Kidney (tissue), 14 donors: Measurements from ENCODE around the gene WAPL. TPM values are rescaled to one million over a fixed set of nuclear protein-coding genes. Genes with fewer than 3 reads are reported as not detected.

Experiments
- DNase-seq, 5 donors: peaks; one replicate each; pipeline ENCODE4 v3.0.0-alpha.2; 2013 to 2020
- FAIRE-seq: peaks from 2 replicates; lab custom pipeline; 2012; peaks lifted over from hg19 to GRCh38; lab: Jason Lieb, UNC
- H3K27ac ChIP-seq, 2 donors: one replicate each; pipeline ENCODE4 v1.7.0; 2013; ENCODE audit warnings: low read depth in 2 of 2, low read length in 2 of 2, inconsistent platforms in 1 of 2
- H3K27me3 ChIP-seq: one replicate; pipeline ENCODE4 v1.7.1; 2013; ENCODE audit warnings: low read length, inconsistent platforms; ENCODE audit not compliant: control insufficient read depth, insufficient read depth
- H3K36me3 ChIP-seq, 3 donors: one replicate each; pipeline versions ENCODE4 v1.7.0 to v1.7.1; 2013; ENCODE audit warnings: low read length in 3 of 3, control low read depth in 1 of 3, inconsistent platforms in 1 of 3; ENCODE audit not compliant: insufficient read depth in 3 of 3, control insufficient read depth in 2 of 3
- H3K4me1 ChIP-seq, 3 donors: one replicate each; pipeline versions ENCODE4 v1.7.0 to v1.7.1; 2013; ENCODE audit warnings: low read length in 3 of 3, inconsistent platforms in 1 of 3, low read depth in 1 of 3; ENCODE audit not compliant: control insufficient read depth in 2 of 3, insufficient read depth in 2 of 3
- H3K4me3 ChIP-seq, 3 donors: one replicate each; pipeline versions ENCODE4 v1.7.0 to v1.8.1; 2013; ENCODE audit warnings: low read length in 3 of 3, control low read depth in 1 of 3, inconsistent platforms in 1 of 3
- H3K9ac ChIP-seq, 3 donors: one replicate each; pipeline versions ENCODE4 v1.7.0 to v1.7.1; 2013; ENCODE audit warnings: low read length in 3 of 3, control low read depth in 1 of 3, inconsistent platforms in 1 of 3
- H3K9me3 ChIP-seq, 3 donors: one replicate each; pipeline versions ENCODE4 v1.7.0 to v1.7.1; 2013; ENCODE audit warnings: low read length in 3 of 3, control low read depth in 1 of 3, inconsistent platforms in 1 of 3; ENCODE audit not compliant: control insufficient read depth in 2 of 3, insufficient read depth in 1 of 3
- CTCF ChIP-seq: IDR thresholded peaks from 3 replicates; pipeline ENCODE4 v1.5.1; 2012; ENCODE audit warnings: mild to moderate bottlenecking, moderate library complexity, borderline replicate concordance; ENCODE audit not compliant: insufficient read depth; ENCODE audit errors: extremely low read depth
- intact Hi-C: fragments of 100-400 bp; cut with DNase I; formaldehyde crosslinking; loops from one replicate; pipeline ENCODE4 v1.11.1; 2022
- polyA plus RNA-seq: library from polyadenylated mRNA; stranded (reverse); fragments of 350-450 nt; fragmentation: Illumina TruSeq; extraction: RNeasy Lipid Tissue Mini Kit (QIAGEN cat#74804); gene quantifications from one replicate; pipeline ENCODE4 v1.2.3, GENCODE V29; 2014; ENCODE audit warnings: low read depth, low replicate concordance; ENCODE audit not compliant: insufficient read depth
- total RNA-seq: library from RNA; stranded (reverse); fragmentation: NEBNext Ultra II Directional; extraction: Animal tissue kit (Norgen Biotek cat#: 25700); gene quantifications from one replicate; pipeline ENCODE4 v1.2.1, GENCODE V29; 2021
- donor health status: control.
- donor health status: control.
- donor health status: control.
- donor health status: control.
- donor health status: control.
- donor health status: DM: yes; HTN: yes; CAD: no.
- donor health status: Normal renal cell carcinoma (clear cell type).

Gene WAPL
- total and polyA plus RNA-seq, 2 donors from 2014 or later = 17.6 to 34.7 TPM

GRCh38 chr10:86393862-86394455 is 127.6 kb downstream of the WAPL start:
- H3K27me3 ChIP-seq = peaks cover 2% of the 10 kb centered on the region
- no peak overlapping the region for H3K9ac ChIP-seq
- TF ChIP-seq CTCF = no peak
- no peaks in the 10 kb centered on the region for H3K9me3 ChIP-seq
- H3K27ac ChIP-seq = no peak overlapping the region
- H3K4me3 ChIP-seq = no peak overlapping the region
- no peaks in the 10 kb centered on the region for H3K36me3 ChIP-seq
- no peak for FAIRE-seq
- intact Hi-C loops = no loop called here
- H3K4me1 ChIP-seq = no peaks in the 10 kb centered on the region
- DNase-seq = no peak

GRCh38 chr10:86393362-86393761 is 128.2 kb downstream of the WAPL start:
- intact Hi-C loops = no loop called here
- Histone ChIP-seq H3K4me1 (no peaks in the 10 kb centered on the region), H3K27me3 (peaks cover 4% of the 10 kb centered on the region), H3K36me3 (no peaks in the 10 kb centered on the region), H3K4me3 (no peak overlapping the region), H3K9ac (no peak overlapping the region), H3K9me3 (no peaks in the 10 kb centered on the region), H3K27ac (no peak overlapping the region)
- TF ChIP-seq CTCF = no peak
- DNase-seq (no peak), FAIRE-seq (no peak)

GRCh38 chr10:86392723-86393094 is 128.9 kb downstream of the WAPL start:
- no peaks in the 10 kb centered on the region for H3K36me3 ChIP-seq
- TF ChIP-seq CTCF = no peak
- FAIRE-seq (no peak), DNase-seq (no peak)
- intact Hi-C loops = no loop called here
- no peak overlapping the region for H3K9ac ChIP-seq
- peaks cover 6% of the 10 kb centered on the region for H3K27me3 ChIP-seq
- no peak overlapping the region for H3K4me3 ChIP-seq
- H3K27ac ChIP-seq = no peak overlapping the region
- H3K9me3 ChIP-seq = no peaks in the 10 kb centered on the region
- no peaks in the 10 kb centered on the region for H3K4me1 ChIP-seq
